BE2C (cell line): Measurements from ENCODE around the gene MASP1.

Experiments used
- DNase-seq: peaks from one replicate; pipeline ENCODE4 v3.0.0-alpha.2; 2020
- H3K27me3 ChIP-seq: fragments of 250-450 bp; sonication (Bioruptor Pico); 2 replicates; pipeline ENCODE4 v1.5.1; 2020; ENCODE audit warnings: mild to moderate bottlenecking
- H3K36me3 ChIP-seq: fragments of 250-450 bp; sonication (Bioruptor Pico); 2 replicates; pipeline ENCODE4 v1.5.1; 2020; ENCODE audit warnings: mild to moderate bottlenecking
- H3K4me1 ChIP-seq: fragments of 250-450 bp; sonication (Bioruptor Pico); 2 replicates; pipeline ENCODE4 v1.5.1; 2020
- H3K4me3 ChIP-seq: 2 replicates; pipeline ENCODE4 v1.5.1; 2011; ENCODE audit warnings: low read depth, low read length
- H3K9me3 ChIP-seq: fragments of 250-450 bp; sonication (Bioruptor Pico); 2 replicates; pipeline ENCODE4 v1.5.1; 2020
- CTCF ChIP-seq: IDR thresholded peaks from 2 replicates; pipeline ENCODE4 v1.5.1; 2012; ENCODE audit warnings: mild to moderate bottlenecking, low read depth, low read length

The MASP1 gene

GRCh38 chr3:187299611-187300010 lies 8.1 kb upstream of the MASP1 start:
- H3K9me3 ChIP-seq: no peaks in the 10 kb centered on the region
- H3K27me3 ChIP-seq: peaks cover 5% of the 10 kb centered on the region
- H3K36me3 ChIP-seq: no peaks in the 10 kb centered on the region
- DNase-seq: no peak
- no peak for TF ChIP-seq CTCF
- no peaks in the 10 kb centered on the region for H3K4me1 ChIP-seq
- H3K4me3 ChIP-seq: no peak overlapping the region

GRCh38 chr3:187296911-187297310 lies 5.4 kb upstream of the MASP1 start:
- no peak for TF ChIP-seq CTCF
- no peaks in the 10 kb centered on the region for H3K4me1 ChIP-seq
- DNase-seq: no peak
- H3K9me3 ChIP-seq: no peaks in the 10 kb centered on the region
- no peaks in the 10 kb centered on the region for H3K36me3 ChIP-seq
- no peaks in the 10 kb centered on the region; the same call in 1 of the 2 replicates for H3K27me3 ChIP-seq
- no peak overlapping the region for H3K4me3 ChIP-seq

- Histone ChIP-seq H3K4me1 (no peaks in the 10 kb centered on the region), H3K9me3 (no peaks in the 10 kb centered on the region), H3K4me3 (no peak overlapping the region), H3K27me3 (peaks cover 5% of the 10 kb centered on the region), H3K36me3 (no peaks in the 10 kb centered on the region)
- no peak for TF ChIP-seq CTCF
- no peak for DNase-seq
Observed at GRCh38 chr3:187296058-187296457, 4.5 kb upstream of the MASP1 start.

- Histone ChIP-seq H3K4me1 (no peaks in the 10 kb centered on the region), H3K4me3 (no peak overlapping the region), H3K36me3 (no peaks in the 10 kb centered on the region), H3K9me3 (no peaks in the 10 kb centered on the region), H3K27me3 (peaks cover 8% of the 10 kb centered on the region)
- DNase-seq: no peak
- TF ChIP-seq CTCF: no peak
Observed at GRCh38 chr3:187295316-187296034, 3.9 kb upstream of the MASP1 start.

GRCh38 chr3:187293516-187294430 lies 2.2 kb upstream of the MASP1 start:
- Histone ChIP-seq H3K36me3 (no peaks in the 10 kb centered on the region), H3K4me3 (no peak overlapping the region), H3K9me3 (no peaks in the 10 kb centered on the region), H3K4me1 (no peaks in the 10 kb centered on the region), H3K27me3 (peaks cover 22% of the 10 kb centered on the region)
- TF ChIP-seq CTCF: no peak
- no peak for DNase-seq
